RWPE2 (cell line): ENCODE results near the gene SACM1L.

ENCODE experiments used
- ATAC-seq: fragments of 200-7000 bp; cut with Tn5 transposase; 3 replicates; pipeline ENCODE4 v1.9.1; 2021; ENCODE audit warnings: low read depth
- DNase-seq: peaks from one replicate; pipeline ENCODE4 v3.0.0-alpha.2; 2020; ENCODE audit warnings: low spot score
- H3K27ac ChIP-seq: fragments of 450-650 bp; 2 replicates; pipeline ENCODE4 v1.5.1; 2017; ENCODE audit warnings: mild to moderate bottlenecking; ENCODE audit not compliant: poor library complexity, severe bottlenecking
- H3K27me3 ChIP-seq: fragments of 250-450 bp; sonication (Bioruptor Pico); 2 replicates; pipeline ENCODE4 v1.5.1; 2021; ENCODE audit warnings: mild to moderate bottlenecking, moderate library complexity; ENCODE audit not compliant: insufficient read depth, poor library complexity, severe bottlenecking
- H3K36me3 ChIP-seq: fragments of 250-450 bp; sonication (Bioruptor Pico); 2 replicates; pipeline ENCODE4 v1.5.1; 2020; ENCODE audit warnings: low read depth, mild to moderate bottlenecking, moderate library complexity
- H3K4me1 ChIP-seq: fragments of 250-450 bp; sonication (Bioruptor Pico); 2 replicates; pipeline ENCODE4 v1.5.1; 2021; ENCODE audit warnings: mild to moderate bottlenecking, moderate library complexity; ENCODE audit not compliant: insufficient read depth, poor library complexity, severe bottlenecking
- H3K4me3 ChIP-seq: fragments of 250-450 bp; sonication (Bioruptor Pico); 2 replicates; pipeline ENCODE4 v1.5.1; 2021; ENCODE audit warnings: mild to moderate bottlenecking, moderate library complexity; ENCODE audit not compliant: severe bottlenecking
- H3K9me3 ChIP-seq: fragments of 250-450 bp; sonication (Bioruptor Pico); 2 replicates; pipeline ENCODE4 v1.5.1; 2021; ENCODE audit warnings: mild to moderate bottlenecking, moderate library complexity; ENCODE audit not compliant: severe bottlenecking
- CTCF ChIP-seq: fragments of 450-650 bp; IDR thresholded peaks from one replicate; pipeline ENCODE4 v1.5.1; 2017; ENCODE audit warnings: mild to moderate bottlenecking, moderate library complexity; ENCODE audit not compliant: poor library complexity, severe bottlenecking

The SACM1L gene

DNA sequence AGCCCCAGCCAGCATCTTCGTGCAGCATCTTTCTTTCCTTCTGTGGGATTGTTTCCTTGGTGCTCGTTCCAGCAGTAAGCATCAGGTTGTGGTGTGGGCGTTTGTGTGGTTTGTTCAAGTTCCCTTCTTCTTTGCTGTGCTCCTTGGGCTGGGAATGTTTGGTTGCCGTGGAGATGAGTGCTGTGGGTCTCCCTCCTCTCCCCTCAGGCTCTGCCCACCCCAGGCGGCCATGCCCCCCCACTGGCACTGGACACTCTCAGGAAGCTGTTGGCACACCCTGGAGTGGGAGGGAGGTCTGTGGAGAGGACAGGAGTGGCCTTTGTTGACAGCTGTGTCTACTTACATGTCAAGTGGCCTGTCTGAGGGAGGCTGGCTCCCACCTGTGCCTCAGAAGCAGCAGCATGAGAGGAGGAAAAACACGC is 46.5 kb upstream of the SACM1L start:
- H3K36me3 ChIP-seq = peaks cover 11% of the 10 kb centered on the region
- no peaks in the 10 kb centered on the region for H3K27me3 ChIP-seq
- H3K4me1 ChIP-seq = peaks cover 46% of the 10 kb centered on the region
- DNase-seq (no peak), ATAC-seq (no peak)
- no peaks in the 10 kb centered on the region for H3K9me3 ChIP-seq
- TF ChIP-seq CTCF = no peak
- H3K27ac ChIP-seq = peak overlapping the region; percentile 92
- H3K4me3 ChIP-seq = no peak overlapping the region

DNA sequence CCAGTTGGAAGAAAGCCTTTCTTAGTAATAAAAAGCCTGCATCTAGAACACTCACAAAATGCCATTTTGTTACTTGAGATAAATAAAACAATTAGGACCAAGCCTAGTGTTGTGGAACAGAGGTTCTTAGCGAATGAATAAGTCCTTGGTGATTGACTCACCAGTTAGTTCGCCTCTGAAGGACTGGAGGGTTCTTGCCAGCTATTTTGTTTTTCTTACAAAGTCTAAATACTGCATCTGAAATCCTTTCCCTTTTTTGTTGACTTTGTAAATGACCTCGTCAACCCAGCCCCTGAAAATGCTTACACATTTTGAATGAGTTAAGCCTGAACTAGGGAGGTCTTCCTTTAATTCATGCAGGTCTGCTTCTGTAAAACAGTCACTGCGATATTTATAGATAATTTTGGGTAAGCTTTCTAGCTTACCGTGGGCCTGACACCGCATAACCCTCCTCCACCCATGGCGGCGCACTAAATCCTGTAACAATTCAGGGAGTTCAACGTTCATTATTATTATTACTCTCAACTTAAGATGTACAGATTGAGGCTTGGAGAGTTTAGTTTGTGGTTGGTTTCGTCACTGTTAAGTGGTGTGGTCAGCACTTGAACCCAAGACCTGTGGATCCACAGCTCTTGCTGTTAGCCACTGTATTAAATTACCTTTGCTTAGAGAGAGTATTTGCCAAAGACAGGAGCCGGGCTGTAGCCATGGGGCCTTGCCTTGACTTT is 45.0 kb upstream of the SACM1L start:
- no peak for ATAC-seq

DNA sequence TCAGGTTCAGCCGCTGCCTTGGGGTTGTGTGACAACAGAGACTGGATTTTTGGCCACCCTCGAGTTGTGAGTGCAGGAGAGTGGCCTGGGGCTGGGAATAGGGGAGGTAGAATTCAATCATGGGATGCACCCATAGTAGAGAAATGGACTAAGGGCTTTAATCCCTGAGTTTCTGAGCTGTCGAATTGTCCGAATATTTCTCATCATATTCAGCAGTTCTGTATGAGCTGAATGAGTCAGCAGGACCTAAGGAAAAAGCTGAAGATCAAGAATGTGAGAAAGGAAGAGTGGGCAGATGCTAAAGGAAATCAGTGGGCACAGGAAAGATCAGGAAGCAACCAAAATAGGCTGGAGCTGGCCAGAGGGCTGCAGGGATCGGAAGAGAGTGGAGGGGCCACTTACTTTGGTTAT is 44.4 kb upstream of the SACM1L start:
- H3K27ac ChIP-seq = peak overlapping the region; percentile 92
- peaks cover 43% of the 10 kb centered on the region for H3K4me1 ChIP-seq
- ATAC-seq = peak; percentile 78

More for the DNA sequence above, 45.0 kb upstream of the SACM1L start:
- DNase-seq = no peak
- Histone ChIP-seq H3K27ac (peak overlapping the region; percentile 92), H3K36me3 (peaks cover 4% of the 10 kb centered on the region; the same call in 1 of the 2 replicates), H3K4me1 (peaks cover 43% of the 10 kb centered on the region), H3K9me3 (no peaks in the 10 kb centered on the region), H3K4me3 (no peak overlapping the region), H3K27me3 (no peaks in the 10 kb centered on the region)
- no peak for TF ChIP-seq CTCF

GRCh38 chr3:45646051-45646585 is 43.1 kb upstream of the SACM1L start:
- TF ChIP-seq CTCF = no peak
- ATAC-seq = no peak
- no peaks in the 10 kb centered on the region for H3K36me3 ChIP-seq

More for the DNA sequence above, 44.4 kb upstream of the SACM1L start:
- TF ChIP-seq CTCF = no peak
- no peak for DNase-seq
- Histone ChIP-seq H3K9me3 (no peaks in the 10 kb centered on the region), H3K4me3 (no peak overlapping the region), H3K27me3 (no peaks in the 10 kb centered on the region), H3K36me3 (peaks cover 4% of the 10 kb centered on the region; the same call in 1 of the 2 replicates)

DNA sequence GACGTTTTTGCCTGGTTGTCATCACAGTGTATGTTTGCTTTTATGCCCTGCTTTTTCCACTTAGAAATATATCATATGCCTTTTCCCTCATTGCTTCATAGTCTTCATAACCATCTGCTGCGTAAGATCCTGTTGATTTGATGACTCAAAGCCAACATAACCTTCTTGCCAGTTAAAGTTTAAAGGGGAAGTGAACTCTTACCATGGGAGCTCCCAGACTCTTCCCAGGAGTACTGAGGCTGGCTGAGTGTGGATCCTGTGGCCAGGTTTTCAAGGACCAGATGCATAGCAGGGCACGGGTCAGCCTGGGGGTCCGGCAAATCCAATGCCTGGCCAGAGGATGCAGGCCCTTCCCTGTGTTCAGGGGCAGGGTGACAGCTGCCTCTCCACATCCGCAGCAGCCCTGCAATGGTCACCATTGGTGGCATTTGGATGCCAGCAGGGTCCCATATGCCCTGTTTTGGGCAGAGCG is 42.0 kb upstream of the SACM1L start:
- TF ChIP-seq CTCF = no peak
- H3K27me3 ChIP-seq = no peaks in the 10 kb centered on the region
- no peaks in the 10 kb centered on the region for H3K9me3 ChIP-seq
- H3K36me3 ChIP-seq = no peaks in the 10 kb centered on the region
- H3K4me3 ChIP-seq = no peak overlapping the region
- H3K27ac ChIP-seq = peak overlapping the region; percentile 92
- H3K4me1 ChIP-seq = peaks cover 43% of the 10 kb centered on the region
- DNase-seq = no peak
- peak; percentile 84 for ATAC-seq

More at GRCh38 chr3:45646051-45646585, 43.1 kb upstream of the SACM1L start:
- no peaks in the 10 kb centered on the region for H3K9me3 ChIP-seq
- peak overlapping the region; percentile 92 for H3K27ac ChIP-seq
- peaks cover 43% of the 10 kb centered on the region for H3K4me1 ChIP-seq
- DNase-seq = no peak
- H3K4me3 ChIP-seq = no peak overlapping the region
- no peaks in the 10 kb centered on the region for H3K27me3 ChIP-seq
